Activated CD4-positive, alpha-beta T cell treated with anti-CD3 and anti-CD28 coated beads, Interleukin-2, Interleukin-6, amounts not matched to agents 100 ng/mL and 50 ng/mL, durations not matched to agents 16 hours and 8 hours (primary cell): ENCODE results near the gene KHDRBS1.
"Not testable (repeated sequence)": the region's sequence is repeated elsewhere in the genome, so short reads cannot be mapped to it uniquely, and the experiment has no call there.

Experiments used
- DNase-seq: peaks from one replicate; pipeline ENCODE4 v3.0.0-alpha.2; 2020

Gene KHDRBS1

DNA sequence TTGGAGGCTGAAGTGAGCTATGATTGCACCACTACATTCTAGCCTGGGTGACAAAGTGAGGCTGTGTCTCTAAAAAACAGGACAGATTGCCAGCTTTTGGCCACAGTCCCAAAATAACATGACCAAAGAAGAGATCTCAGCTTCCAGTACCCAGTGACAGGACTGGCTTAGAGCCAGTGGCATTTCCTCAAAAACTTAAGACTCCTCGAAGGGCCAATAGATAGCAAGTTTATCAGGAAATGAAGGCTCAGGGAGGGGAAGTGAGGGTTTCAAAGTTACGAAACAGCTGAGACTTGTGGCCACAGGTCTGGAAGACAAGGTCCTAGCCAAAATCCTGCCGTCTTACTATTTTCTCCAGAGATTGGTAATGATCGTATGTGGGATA lies 52.8 kb downstream of the KHDRBS1 start:
- DNase-seq = peak; percentile 51

DNA sequence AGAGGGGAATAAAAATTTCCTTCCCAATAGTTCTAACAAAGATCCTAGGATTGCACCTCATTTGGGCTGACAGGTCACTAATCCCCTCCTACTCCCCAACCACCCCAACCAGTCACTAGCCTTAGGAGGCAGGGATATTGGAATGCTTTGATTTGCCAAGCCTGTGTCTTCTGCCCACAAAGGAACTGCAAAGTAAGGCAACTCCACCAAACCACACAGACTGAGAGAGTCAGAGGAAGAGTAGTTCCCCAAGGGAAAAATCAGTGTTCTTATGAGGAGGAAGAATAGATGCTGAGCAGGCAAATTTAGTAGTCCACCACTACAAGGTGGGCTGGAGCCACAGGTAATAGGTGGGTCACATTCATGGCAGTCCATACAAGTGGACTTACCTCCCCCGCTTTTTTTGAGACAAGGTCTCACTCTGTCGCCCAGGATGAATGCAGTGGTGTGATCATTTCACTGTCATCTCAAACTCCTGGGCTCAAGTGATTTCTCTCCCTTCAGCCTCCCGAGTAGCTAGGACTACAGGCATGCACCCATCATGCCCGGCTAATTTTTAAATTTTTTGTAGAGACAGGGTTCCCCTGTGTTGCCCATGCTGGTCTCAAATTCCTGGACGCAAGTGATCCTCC lies 55.4 kb downstream of the KHDRBS1 start:
- DNase-seq = no peak

DNA sequence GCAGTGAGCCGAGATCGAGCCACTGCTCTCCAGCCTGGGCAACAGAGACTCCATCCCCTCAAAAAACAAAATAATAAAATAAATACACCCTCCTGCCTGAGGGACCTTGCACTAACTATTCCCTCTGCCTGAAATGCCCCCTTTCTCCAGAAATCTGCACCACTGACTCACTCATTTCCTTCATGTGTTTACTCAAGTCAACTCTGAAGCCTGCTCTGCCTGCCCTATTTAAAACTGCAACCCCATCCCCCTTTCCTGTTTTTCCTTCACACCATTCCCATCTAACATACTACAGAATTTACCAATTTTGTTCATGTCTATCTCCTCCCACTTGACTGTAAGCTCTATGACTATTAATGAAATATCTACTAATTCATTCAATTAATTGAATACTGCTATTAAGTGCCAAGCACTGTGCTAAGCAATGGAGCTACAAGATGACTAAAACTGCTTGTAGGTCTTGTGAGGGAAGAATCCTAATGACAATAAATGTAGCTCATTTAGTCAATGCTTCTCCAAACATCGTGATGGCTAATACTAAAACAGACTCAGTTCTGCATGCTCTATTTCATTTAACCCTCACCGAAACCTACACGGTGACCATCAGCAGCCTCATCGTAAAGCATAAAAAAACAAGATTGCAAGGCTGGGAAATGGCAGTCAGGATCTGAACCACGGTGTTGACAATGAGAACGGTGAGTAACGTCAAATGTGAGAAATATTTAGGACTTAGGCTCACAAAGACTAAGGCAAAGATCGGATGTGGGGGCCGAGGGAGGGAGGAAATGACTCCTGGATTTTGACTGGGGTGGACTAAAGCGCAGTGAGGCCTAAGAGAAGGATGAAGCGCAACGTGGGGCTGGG lies 58.3 kb downstream of the KHDRBS1 start:
- DNase-seq = no peak

DNA sequence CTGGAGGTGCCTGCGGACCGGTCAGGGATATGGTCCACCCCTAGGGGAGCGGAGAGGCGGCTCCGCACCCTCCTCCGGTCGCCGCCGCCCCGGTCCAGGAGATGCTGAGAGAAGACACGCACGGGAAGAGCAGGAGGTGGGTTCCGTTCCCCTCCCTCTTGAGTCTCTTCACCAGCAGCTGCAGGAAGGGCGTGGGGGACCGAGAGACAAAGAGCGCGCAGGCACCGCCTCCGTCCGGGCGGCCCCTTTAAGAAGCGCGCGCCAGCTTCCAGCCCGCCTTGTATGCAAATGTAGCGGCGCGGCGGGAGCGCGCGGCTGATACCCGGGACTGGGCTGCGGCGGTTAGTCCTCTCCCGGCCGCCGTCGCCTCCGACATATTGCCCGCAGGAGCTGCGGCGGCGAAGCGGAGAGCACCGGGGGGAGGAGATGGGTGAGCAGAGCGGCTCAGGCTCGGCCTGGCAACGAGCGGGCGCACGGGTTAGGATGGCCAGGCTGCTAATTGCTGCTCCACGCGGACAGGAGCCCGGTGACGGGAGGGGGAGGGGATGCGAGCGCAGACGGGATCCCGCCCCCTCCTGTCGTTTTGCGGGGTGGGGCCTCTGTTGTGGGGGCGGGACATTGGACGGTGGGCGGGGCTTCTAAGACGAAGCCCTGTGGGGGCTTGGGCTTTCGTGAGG lies 59.1 kb downstream of the KHDRBS1 start, which contains the start of gene TMEM39B:
Gene TMEM39B, plus strand, starts transcription at position 318 of the 677 bp plus-strand sequence. Its CDS starts 109 bp downstream, at position 427.
- DNase-seq = peak; percentile 96

DNA sequence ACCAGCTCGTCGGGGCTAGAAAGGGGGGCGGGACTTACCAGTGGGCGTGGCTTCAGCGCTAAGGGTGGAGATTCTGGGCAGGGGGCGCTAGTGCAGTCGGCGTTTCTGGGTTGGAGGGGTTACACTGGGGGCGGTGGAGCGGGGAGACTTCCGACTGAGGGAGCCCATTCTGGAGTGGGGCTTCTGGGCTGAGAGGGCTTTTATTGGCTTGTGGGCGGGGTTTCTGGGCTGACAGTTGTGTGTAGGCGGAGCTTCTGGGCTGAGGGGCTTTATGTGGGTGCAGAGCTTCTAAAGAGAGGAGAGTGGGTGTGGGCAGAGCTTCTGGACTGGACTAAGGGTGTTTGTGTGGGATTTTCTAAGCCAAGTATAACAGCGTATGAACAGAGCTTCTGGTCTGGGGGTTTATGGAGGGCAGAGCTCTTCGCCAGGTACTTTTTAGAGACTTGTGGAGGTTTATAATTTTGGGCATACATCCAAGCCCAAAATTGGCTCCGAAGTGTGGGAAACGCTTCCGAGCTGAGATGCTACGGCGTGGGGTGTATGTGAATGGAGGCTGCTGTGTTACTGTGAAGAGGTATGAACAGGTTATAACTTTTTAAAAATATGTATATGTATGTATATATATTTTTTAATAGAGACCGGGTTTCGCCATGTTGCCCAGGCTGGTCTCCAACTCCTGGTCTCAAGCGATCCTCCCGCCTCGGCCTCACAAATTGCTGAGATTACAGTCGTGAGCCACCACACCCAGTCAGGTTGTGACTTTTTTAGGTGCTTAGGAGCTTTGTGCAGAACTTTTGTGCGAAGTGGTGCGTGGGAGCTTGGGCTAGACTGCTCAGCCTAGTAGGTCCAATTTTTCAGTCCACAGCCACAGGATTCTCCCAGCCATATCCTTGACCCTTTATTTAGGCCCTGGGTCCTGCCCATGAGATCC lies 59.9 kb downstream of the KHDRBS1 start:
- DNase-seq = no peak

DNA sequence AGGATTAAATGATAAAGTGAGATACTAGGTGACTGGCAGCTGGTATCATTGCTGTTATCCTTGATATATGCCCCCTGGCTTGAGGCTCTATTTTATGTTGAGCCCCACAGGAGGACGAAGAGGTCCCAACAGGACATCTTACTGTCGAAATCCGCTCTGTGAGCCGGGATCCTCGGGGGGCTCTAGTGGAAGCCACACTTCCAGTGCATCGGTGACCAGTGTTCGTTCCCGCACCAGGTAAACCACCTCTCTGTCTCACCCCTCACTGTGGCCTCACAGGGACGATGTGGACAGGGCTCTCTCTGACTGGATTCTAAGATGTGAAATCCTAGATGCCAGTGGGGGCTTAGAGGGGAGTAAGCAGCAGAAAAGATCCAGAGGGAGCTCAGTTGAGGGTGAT lies 61.2 kb downstream of the KHDRBS1 start:
- no peak for DNase-seq

DNA sequence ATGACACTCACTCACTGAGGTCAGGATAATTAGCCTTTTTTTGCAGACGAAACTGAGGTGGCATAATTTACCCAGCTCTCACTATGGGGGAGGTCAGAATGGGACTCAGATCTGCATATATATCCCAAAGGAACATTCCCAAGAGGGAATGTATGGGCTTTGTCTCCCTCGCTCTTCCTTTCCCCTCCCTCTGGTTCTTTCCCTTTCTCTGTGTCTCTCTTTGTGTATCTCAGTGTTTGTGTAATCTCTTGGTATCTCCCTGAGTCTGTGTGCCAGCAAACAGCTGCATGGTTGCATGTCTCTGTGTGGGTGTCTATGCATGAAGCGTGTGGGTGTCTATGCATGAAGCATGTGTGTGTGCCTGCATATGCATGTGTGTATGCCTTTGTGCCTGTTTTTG lies 63.8 kb downstream of the KHDRBS1 start:
- no peak for DNase-seq

DNA sequence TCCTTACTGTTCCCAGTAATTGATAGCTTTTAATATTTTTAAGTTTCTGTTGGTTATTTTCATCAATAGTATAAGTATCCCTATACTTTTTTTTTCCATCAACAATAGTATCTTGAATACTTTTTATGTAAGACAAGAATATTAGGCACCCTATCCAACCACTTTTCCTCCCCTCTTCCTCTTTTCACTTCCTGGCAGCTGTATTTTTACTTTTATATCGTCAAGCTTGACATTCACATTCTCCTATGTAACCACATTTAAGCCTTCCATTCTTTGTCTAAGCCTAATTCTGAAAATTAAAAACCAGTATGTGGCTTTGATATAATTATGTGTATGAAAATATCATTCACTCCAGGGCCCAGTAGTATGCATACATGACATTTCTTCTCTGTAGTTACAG lies 68.4 kb downstream of the KHDRBS1 start:
- DNase-seq = no peak

DNA sequence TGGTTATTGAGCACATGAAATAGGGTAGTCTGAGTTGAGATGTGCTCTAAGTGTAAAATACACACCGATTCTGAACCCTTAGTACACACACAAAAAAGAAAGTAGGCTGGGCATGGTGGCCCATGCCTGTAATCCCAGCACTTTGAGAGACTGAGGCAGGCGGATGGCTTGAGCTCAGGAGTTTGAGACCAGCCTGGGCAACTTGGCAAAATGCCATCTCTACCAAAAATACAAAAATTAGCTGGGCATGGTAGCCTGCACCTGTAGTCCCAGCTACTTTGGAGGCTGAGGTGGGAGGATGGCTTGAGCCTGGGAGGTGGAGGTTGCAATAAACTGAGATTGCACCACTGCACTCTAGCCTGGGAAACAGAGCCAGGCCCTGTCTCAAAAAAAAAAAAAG lies 72.7 kb downstream of the KHDRBS1 start:
- not testable (repeated sequence) for DNase-seq

DNA sequence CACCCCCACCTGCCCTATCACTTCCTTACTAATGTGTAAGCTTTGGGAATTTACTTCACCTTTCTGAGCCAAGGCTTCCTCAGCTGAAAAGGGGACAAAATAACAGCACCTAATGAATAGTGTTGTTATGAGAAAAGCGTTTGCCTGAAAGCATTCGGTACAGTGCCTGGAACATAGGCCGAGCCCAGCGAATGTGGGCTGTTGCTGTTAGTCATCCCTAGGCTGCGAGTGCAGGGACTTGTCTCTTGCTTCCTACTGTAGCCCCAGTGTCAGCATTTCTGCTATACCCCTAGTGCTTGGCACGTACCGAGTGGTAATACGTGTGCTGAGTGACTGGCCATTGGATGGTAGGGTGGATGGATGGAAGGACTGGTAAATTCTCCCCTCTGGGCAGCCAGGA lies 77.5 kb downstream of the KHDRBS1 start:
- DNase-seq = no peak

DNA sequence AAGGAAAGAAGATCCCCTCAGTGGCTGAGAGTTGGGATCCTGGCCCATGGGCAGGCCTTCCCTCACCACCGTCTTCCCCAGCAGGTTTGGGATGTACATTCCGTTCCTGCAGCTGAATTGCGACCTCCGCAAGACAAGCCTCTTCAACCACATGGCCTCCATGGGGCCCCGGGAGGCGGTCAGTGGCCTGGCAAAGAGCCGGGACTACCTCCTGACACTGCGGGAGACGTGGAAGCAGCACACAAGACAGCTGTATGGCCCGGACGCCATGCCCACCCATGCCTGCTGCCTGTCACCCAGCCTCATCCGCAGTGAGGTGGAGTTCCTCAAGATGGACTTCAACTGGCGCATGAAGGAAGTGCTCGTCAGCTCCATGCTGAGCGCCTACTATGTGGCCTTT lies 77.9 kb downstream of the KHDRBS1 start:
- DNase-seq = no peak
